HG03469 (cell line): Measurements from ENCODE around the gene TAPT1.
"Not testable (repeated sequence)": the region's sequence is repeated elsewhere in the genome, so short reads cannot be mapped to it uniquely, and the experiment has no call there.

Experiments
- ATAC-seq: cut with Tn5 transposase; IDR thresholded peaks from one replicate; pipeline ENCODE4 v1.9.1; 2021; ENCODE audit warnings: mild to moderate bottlenecking, moderate library complexity, moderate number of reproducible peaks; ENCODE audit not compliant: unreplicated experiment

The TAPT1 gene

GRCh38 chr4:16218950-16219349 is 7.3 kb downstream of the TAPT1 start:
- ATAC-seq: no peak

- peak; percentile 85 for ATAC-seq
These were observed 8.8 kb downstream of the TAPT1 start for GRCh38 chr4:16217300-16218051.

GRCh38 chr4:16213121-16213520 is 13.2 kb downstream of the TAPT1 start:
- no peak for ATAC-seq

- ATAC-seq: no peak
These were observed 14.0 kb downstream of the TAPT1 start for GRCh38 chr4:16212138-16212782.

- ATAC-seq: no peak
These were observed 18.9 kb downstream of the TAPT1 start for GRCh38 chr4:16207409-16207808.

- ATAC-seq: no peak
These were observed 19.4 kb downstream of the TAPT1 start for GRCh38 chr4:16206848-16207247.

GRCh38 chr4:16206301-16206700 is 20.0 kb downstream of the TAPT1 start:
- ATAC-seq: no peak

- ATAC-seq: peak; percentile 77
These were observed 20.7 kb downstream of the TAPT1 start for GRCh38 chr4:16205298-16206164.

- ATAC-seq: no peak
These were observed 21.8 kb downstream of the TAPT1 start for GRCh38 chr4:16204505-16204904.

- no peak for ATAC-seq
These were observed 23.2 kb downstream of the TAPT1 start for GRCh38 chr4:16203083-16203482.

GRCh38 chr4:16202598-16202997 is 23.7 kb downstream of the TAPT1 start:
- ATAC-seq: no peak

- no peak for ATAC-seq
These were observed 27.2 kb downstream of the TAPT1 start for GRCh38 chr4:16199093-16199492.

GRCh38 chr4:16197876-16198665 is 28.2 kb downstream of the TAPT1 start:
- ATAC-seq: no peak

GRCh38 chr4:16196482-16197393 is 29.5 kb downstream of the TAPT1 start:
- peak; percentile 62 for ATAC-seq

- no peak for ATAC-seq
These were observed 31.1 kb downstream of the TAPT1 start for GRCh38 chr4:16195209-16195608.

GRCh38 chr4:16194798-16195197 is 31.5 kb downstream of the TAPT1 start:
- ATAC-seq: not testable (repeated sequence)

GRCh38 chr4:16194214-16194613 is 32.1 kb downstream of the TAPT1 start:
- ATAC-seq: no peak

GRCh38 chr4:16192631-16193518 is 33.4 kb downstream of the TAPT1 start:
- ATAC-seq: no peak

GRCh38 chr4:16192057-16192456 is 34.2 kb downstream of the TAPT1 start:
- ATAC-seq: no peak
